Chondrocyte (in vitro differentiated cells): ENCODE results near the gene RPRD2. TPM values are rescaled to one million over a fixed set of nuclear protein-coding genes. Genes with fewer than 3 reads are reported as not detected.
A peak's percentile ranks its signal among the peaks of the same experiment; 100 is the strongest.
"Not testable (repeated sequence)": the region's sequence is repeated elsewhere in the genome, so short reads cannot be mapped to it uniquely, and the experiment has no call there.

Source experiments
- DNase-seq: peaks from one replicate; pipeline ENCODE4 v3.0.0; 2021; ENCODE audit warnings: mixed read lengths, low spot score
- H3K27ac Mint-ChIP-seq: one replicate; pipeline ENCODE4 v1.8.0; 2021; ENCODE audit warnings: mild to moderate bottlenecking, moderate library complexity, mixed read lengths; ENCODE audit not compliant: unreplicated experiment
- H3K27me3 Mint-ChIP-seq: 2 replicates; pipeline ENCODE4 v1.8.0; 2021; ENCODE audit warnings: low read depth, mixed read lengths
- H3K36me3 Mint-ChIP-seq: 2 replicates; pipeline ENCODE4 v1.8.0; 2021; ENCODE audit warnings: low read depth, mixed read lengths
- H3K4me1 Mint-ChIP-seq: 2 replicates; pipeline ENCODE4 v1.8.0; 2021; ENCODE audit warnings: low read depth, mild to moderate bottlenecking, mixed read lengths
- H3K4me3 Mint-ChIP-seq: one replicate; pipeline ENCODE4 v1.8.0; 2021; ENCODE audit warnings: mild to moderate bottlenecking, moderate library complexity, mixed read lengths; ENCODE audit not compliant: unreplicated experiment
- H3K9me3 Mint-ChIP-seq: 2 replicates; pipeline ENCODE4 v1.8.0; 2021; ENCODE audit warnings: low read depth, mixed read lengths
- CTCF ChIP-seq: fragments of 200-600 bp; sonication (generic); IDR thresholded peaks from 2 replicates; pipeline ENCODE4 v1.5.0; 2021; ENCODE audit warnings: antibody characterized with exemption, mild to moderate bottlenecking, moderate library complexity
- long read RNA-seq: library from polyadenylated mRNA; stranded (forward); transcript quantifications from one replicate; pipeline ENCODE4 v2.0.0, GENCODE V29; 2021
- total RNA-seq: library from RNA; stranded (reverse); gene quantifications from 3 replicates; pipeline ENCODE4 v1.2.1, GENCODE V29; 2021

The RPRD2 gene
- total RNA-seq, result 22.2 to 27.0 TPM (median 22.2 TPM) in 3 replicates
- long read RNA-seq, full-length matches to known transcripts, result 4 of 13 reads
- long read RNA-seq, partial matches to known transcripts, result 0 of 13 reads
- long read RNA-seq, other reads (novel, unspliced or antisense), result 9 of 13 reads

GRCh38 chr1:150363426-150364230 lies at the start of gene RPRD2:
RPRD2 (plus strand) TSS chr1:150364147; CDS start chr1:150364715, 568 bp downstream.
- peaks cover 29% of the 10 kb centered on the region for H3K4me1 Mint-ChIP-seq
- peak; percentile 99 for DNase-seq
- no peaks in the 10 kb centered on the region for H3K36me3 Mint-ChIP-seq
- peak within 1 kb of the TSS; percentile 100 for H3K27ac Mint-ChIP-seq
- H3K9me3 Mint-ChIP-seq, result no peaks in the 10 kb centered on the region
- peak; percentile 35 for TF ChIP-seq CTCF
- peak within 1 kb of the TSS; percentile 76 for H3K4me3 Mint-ChIP-seq
- H3K27me3 Mint-ChIP-seq, result no peaks in the 10 kb centered on the region

- not testable (repeated sequence) for H3K9me3 Mint-ChIP-seq, DNase-seq, H3K27ac Mint-ChIP-seq, H3K4me3 Mint-ChIP-seq, H3K4me1 Mint-ChIP-seq, H3K27me3 Mint-ChIP-seq, H3K36me3 Mint-ChIP-seq
These were observed 49.3 kb upstream of the RPRD2 start for GRCh38 chr1:150314691-150315090.

GRCh38 chr1:150320667-150320978 lies 43.3 kb upstream of the RPRD2 start:
- no peak for DNase-seq
- Mint-ChIP-seq H3K9me3 (no peaks in the 10 kb centered on the region), H3K4me3 (peak overlapping the region; percentile 100), H3K4me1 (peaks cover 20% of the 10 kb centered on the region), H3K27ac (peak overlapping the region; percentile 99), H3K36me3 (peaks cover 3% of the 10 kb centered on the region), H3K27me3 (no peaks in the 10 kb centered on the region)
- TF ChIP-seq CTCF, result no peak

GRCh38 chr1:150321826-150322166 lies 42.2 kb upstream of the RPRD2 start:
- Mint-ChIP-seq H3K27me3 (no peaks in the 10 kb centered on the region), H3K9me3 (no peaks in the 10 kb centered on the region), H3K4me3 (peak overlapping the region; percentile 100), H3K36me3 (peaks cover 7% of the 10 kb centered on the region), H3K27ac (peak overlapping the region; percentile 99), H3K4me1 (peaks cover 20% of the 10 kb centered on the region)
- DNase-seq, result no peak
- no peak for TF ChIP-seq CTCF

- Mint-ChIP-seq H3K27ac (peak overlapping the region; percentile 99), H3K4me3 (peak overlapping the region; percentile 100), H3K27me3 (no peaks in the 10 kb centered on the region), H3K36me3 (peaks cover 9% of the 10 kb centered on the region), H3K4me1 (peaks cover 20% of the 10 kb centered on the region), H3K9me3 (no peaks in the 10 kb centered on the region)
- no peak for TF ChIP-seq CTCF
- no peak for DNase-seq
These were observed 41.6 kb upstream of the RPRD2 start for GRCh38 chr1:150322310-150322709.
